Muscle of leg (tissue), 11 donors: ENCODE measurements around the gene HSPA12A. TPM values are rescaled to one million over a fixed set of nuclear protein-coding genes. Genes with fewer than 3 reads are reported as not detected.

Experiments used
- DNase-seq: peaks from one replicate; pipeline ENCODE4 v3.0.0; 2013
- H3K27ac ChIP-seq: one replicate; pipeline ENCODE4 v1.5.1; 2013; ENCODE audit warnings: mild to moderate bottlenecking, low read length, control low read depth
- H3K27me3 ChIP-seq: one replicate; pipeline ENCODE4 v1.6.1; 2013; ENCODE audit warnings: low read length; ENCODE audit not compliant: control insufficient read depth, insufficient read depth
- H3K36me3 ChIP-seq: one replicate; pipeline ENCODE4 v1.6.1; 2013; ENCODE audit warnings: low read length; ENCODE audit not compliant: control insufficient read depth, insufficient read depth
- H3K4me1 ChIP-seq: one replicate; pipeline ENCODE4 v1.6.1; 2013; ENCODE audit warnings: low read length; ENCODE audit not compliant: control insufficient read depth, insufficient read depth
- H3K4me3 ChIP-seq: one replicate; pipeline ENCODE4 v1.5.1; 2013; ENCODE audit warnings: low read length, control low read depth
- H3K9me3 ChIP-seq: replicated peaks from 2 replicates; pipeline ENCODE4 v1.6.1; 2013; ENCODE audit warnings: low read depth, low read length; ENCODE audit not compliant: control insufficient read depth
- WGBS: methylation state at CpG from one replicate; pipeline ENCODE4 v1.1.5; 2013; ENCODE audit warnings: missing lambda C conversion rate; ENCODE audit not compliant: insufficient coverage; 5-methylcytosine and 5-hydroxymethylcytosine counted together
- polyA plus RNA-seq, 8 donors: library from polyadenylated mRNA; unstranded; fragments of 120-200 nt; gene quantifications; one replicate each; pipeline versions ENCODE4 v1.2.1 to v1.2.3, GENCODE V29; 2013; ENCODE audit warnings: inconsistent platforms in 1 of 8, low replicate concordance in 1 of 8; ENCODE audit not compliant: insufficient read length in 8 of 8, insufficient read depth in 1 of 8
- total RNA-seq: library from RNA; stranded (reverse); fragments of 120-200 nt; gene quantifications from one replicate; pipeline ENCODE4 v1.2.4, GENCODE V29; 2013

The HSPA12A gene
- total and polyA plus RNA-seq, 9 donors, result 5.5 to 10.8 (median 7.4) TPM

- Histone ChIP-seq H3K27me3 (peaks cover 7% of the 10 kb centered on the region), H3K9me3 (no peaks in the 10 kb centered on the region), H3K4me1 (peaks cover 4% of the 10 kb centered on the region), H3K36me3 (no peaks in the 10 kb centered on the region), H3K27ac (no peak overlapping the region), H3K4me3 (no peak overlapping the region)
- no peak for DNase-seq
- WGBS, result 47% methylated on average over 3 of the region's 13 CpGs
Observed at GRCh38 chr10:116783011-116783655, 40.8 kb upstream of the HSPA12A start.

- WGBS, result no CpG with 5 or more reads among the region's 7 CpGs
- Histone ChIP-seq H3K4me1 (no peaks in the 10 kb centered on the region), H3K4me3 (no peak overlapping the region), H3K36me3 (no peaks in the 10 kb centered on the region), H3K27me3 (peaks cover 3% of the 10 kb centered on the region), H3K9me3 (no peaks in the 10 kb centered on the region), H3K27ac (no peak overlapping the region)
- no peak for DNase-seq
Observed at GRCh38 chr10:116781370-116781884, 39.1 kb upstream of the HSPA12A start.

GRCh38 chr10:116780691-116781205, 38.4 kb upstream of the HSPA12A start:
- no CpG with 5 or more reads among the region's 3 CpGs for WGBS
- no peak overlapping the region for H3K4me3 ChIP-seq

GRCh38 chr10:116779076-116779687, 36.8 kb upstream of the HSPA12A start:
- no peaks in the 10 kb centered on the region for H3K9me3 ChIP-seq
- no peak overlapping the region for H3K27ac ChIP-seq
- no peaks in the 10 kb centered on the region for H3K36me3 ChIP-seq
- no peak overlapping the region for H3K4me3 ChIP-seq
- WGBS, result 88% methylated on average over 11 of the region's 16 CpGs
- DNase-seq, result no peak
- H3K4me1 ChIP-seq, result peaks cover 7% of the 10 kb centered on the region
- peaks cover 3% of the 10 kb centered on the region for H3K27me3 ChIP-seq

More at GRCh38 chr10:116780691-116781205, 38.4 kb upstream of the HSPA12A start:
- Histone ChIP-seq H3K9me3 (no peaks in the 10 kb centered on the region), H3K36me3 (no peaks in the 10 kb centered on the region), H3K27ac (no peak overlapping the region), H3K4me1 (no peaks in the 10 kb centered on the region), H3K27me3 (peaks cover 3% of the 10 kb centered on the region)
- DNase-seq, result no peak

- DNase-seq, result no peak
- no peak overlapping the region for H3K4me3 ChIP-seq
- no peaks in the 10 kb centered on the region for H3K9me3 ChIP-seq
- 57% methylated on average over 7 of the region's 8 CpGs for WGBS
- H3K27me3 ChIP-seq, result peaks cover 2% of the 10 kb centered on the region
- no peak overlapping the region for H3K27ac ChIP-seq
- H3K4me1 ChIP-seq, result peaks cover 7% of the 10 kb centered on the region
- no peaks in the 10 kb centered on the region for H3K36me3 ChIP-seq
Observed at GRCh38 chr10:116777006-116777405, 34.6 kb upstream of the HSPA12A start.

DNA sequence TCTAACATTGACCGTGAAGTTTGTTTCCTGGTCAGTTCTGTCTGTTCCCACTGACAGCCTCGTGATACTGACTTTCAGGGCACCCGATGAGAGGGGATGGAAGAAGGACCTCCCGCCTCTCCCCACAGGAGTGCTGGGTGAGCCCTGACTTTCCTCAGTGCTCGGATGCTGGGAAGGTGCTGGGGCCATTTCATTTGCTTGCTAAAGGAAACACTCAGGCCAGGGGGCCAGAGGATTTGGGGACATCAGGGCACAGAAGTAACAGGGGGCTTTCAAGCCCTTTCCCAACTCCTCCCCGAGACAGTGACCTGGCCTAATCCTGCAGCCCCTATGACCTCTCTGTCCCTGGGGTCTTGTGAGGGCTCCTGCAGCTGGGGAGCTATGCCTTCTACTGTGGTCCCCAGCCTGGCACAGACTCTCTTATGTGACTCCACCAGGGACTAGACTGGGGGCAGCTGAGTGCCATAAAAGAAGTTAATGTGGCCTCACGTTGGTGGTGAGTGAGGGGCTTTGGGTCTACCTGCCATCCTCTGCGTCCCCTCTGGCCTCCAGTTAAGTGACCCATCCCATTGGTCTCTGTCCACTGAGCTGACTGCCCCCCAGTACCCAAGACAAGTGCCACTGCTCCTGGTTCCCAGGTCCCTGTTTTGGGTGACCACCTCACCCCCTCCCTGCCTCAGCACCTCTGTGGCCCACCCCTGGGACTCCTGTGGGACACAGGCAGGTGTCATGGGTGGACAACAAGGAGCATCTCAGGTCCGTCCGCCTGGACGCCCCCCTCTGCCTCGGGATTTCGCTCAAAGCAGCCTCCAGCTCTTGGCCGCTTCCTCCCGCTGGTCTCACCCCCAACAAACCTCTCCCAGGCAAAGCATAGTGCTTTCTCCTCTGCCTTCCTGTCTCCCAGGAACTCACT, 33.4 kb upstream of the HSPA12A start:
- H3K9me3 ChIP-seq, result no peaks in the 10 kb centered on the region
- H3K36me3 ChIP-seq, result no peaks in the 10 kb centered on the region
- DNase-seq, result no peak
- H3K4me1 ChIP-seq, result peaks cover 14% of the 10 kb centered on the region
- no peak overlapping the region for H3K27ac ChIP-seq
- no peaks in the 10 kb centered on the region for H3K27me3 ChIP-seq
- H3K4me3 ChIP-seq, result no peak overlapping the region
- 83% methylated on average over 10 of the region's 15 CpGs for WGBS

DNA sequence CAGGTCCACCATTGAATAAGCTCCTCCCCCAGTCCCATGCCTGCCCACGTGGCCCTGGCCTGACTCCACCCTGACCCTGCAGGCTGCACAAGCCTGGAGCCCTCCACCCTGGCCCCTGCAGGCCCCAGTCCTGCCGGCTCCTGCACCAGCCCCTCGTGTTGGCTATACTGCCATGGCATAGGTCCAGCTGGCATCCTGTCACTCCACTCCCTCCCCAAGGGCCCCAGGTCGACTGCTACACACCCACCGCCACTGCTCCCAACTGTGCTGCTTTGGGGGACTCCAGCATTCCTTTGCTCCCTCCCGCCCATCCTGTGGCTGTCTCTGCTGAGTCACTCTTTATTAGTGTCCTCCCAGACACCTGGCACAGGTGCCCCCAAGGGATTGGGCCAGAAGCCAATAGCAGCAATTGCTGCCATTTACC, 32.4 kb upstream of the HSPA12A start:
- H3K4me3 ChIP-seq, result no peak overlapping the region
- no peak for DNase-seq
- peaks cover 3% of the 10 kb centered on the region for H3K27me3 ChIP-seq
- H3K9me3 ChIP-seq, result no peaks in the 10 kb centered on the region
- WGBS, result 20% methylated on average over 6 of the region's 6 CpGs
- H3K4me1 ChIP-seq, result peaks cover 19% of the 10 kb centered on the region
- H3K36me3 ChIP-seq, result no peaks in the 10 kb centered on the region
- no peak overlapping the region for H3K27ac ChIP-seq

DNA sequence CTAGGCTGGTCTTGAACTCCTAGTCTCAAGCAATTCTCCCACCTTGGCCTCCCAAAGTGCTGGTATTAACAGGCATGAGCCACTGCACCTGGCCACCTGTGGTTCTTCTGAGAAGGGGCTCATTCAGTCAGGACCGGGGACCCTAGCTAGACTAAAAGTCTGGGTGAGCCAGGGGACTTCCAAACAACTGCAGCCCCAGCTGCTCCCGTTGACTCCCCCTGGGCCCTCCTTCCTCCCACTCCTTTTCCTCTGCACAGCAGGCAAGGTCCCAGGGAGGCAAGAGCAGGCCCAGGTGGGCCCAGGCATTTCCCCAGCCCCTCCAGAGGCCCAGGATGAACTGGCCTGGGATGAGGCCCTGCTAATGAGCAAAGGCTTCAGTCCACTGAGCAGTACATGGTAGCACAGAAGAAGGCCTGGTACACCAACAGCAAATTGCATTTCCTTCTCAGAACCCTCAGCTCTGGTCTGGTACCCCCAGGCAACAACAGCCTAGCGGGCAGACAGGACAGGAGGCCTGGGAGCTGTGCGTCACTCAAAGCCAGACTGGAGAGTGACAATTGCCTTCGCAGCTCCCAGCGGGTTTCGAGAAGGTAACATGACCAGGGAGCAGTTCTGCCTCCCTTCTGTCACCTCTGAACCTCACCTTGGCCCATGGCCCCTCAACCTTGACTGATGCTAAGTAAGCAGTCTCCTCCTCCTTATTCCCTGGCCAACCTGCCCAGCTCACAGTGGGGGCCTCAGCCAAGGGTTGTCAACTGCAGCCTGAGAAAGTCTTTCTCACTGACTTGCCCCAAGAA, 30.7 kb upstream of the HSPA12A start:
- Histone ChIP-seq H3K27me3 (peaks cover 3% of the 10 kb centered on the region), H3K4me3 (no peak overlapping the region), H3K9me3 (no peaks in the 10 kb centered on the region), H3K36me3 (no peaks in the 10 kb centered on the region), H3K4me1 (peaks cover 21% of the 10 kb centered on the region), H3K27ac (no peak overlapping the region)
- no peak for DNase-seq
- 87% methylated on average over 7 of the region's 7 CpGs for WGBS

DNA sequence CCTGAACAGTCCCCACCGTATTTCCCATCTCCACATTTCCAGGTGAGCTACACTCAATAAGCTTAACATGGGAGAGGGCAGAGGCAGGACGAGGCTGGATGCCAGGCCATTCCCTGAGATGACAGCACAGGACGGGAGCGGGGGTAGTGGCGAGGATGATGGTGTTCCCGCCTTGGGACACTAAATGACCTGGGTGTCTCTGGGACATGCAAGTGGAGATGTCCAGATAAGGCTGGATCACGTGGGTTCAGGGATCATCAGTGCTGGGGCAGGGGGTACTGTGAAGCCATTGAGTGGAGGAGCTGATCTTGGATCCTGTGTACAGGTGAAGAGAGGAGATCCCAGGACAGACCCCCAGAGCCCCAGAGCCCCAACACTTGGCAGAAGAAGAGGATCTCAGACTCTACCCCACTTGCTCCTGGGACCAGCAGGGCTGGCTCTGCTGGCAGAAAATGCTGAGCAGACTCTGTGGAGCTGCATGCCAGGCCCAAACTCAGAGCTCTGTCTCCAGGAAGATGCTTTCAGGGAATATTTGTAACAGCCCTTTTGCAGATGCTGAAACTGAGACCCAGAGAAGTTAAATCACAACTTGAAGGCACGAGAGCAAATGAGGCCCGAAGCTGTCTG, 29.7 kb upstream of the HSPA12A start:
- no peak overlapping the region for H3K4me3 ChIP-seq
- peaks cover 26% of the 10 kb centered on the region for H3K4me1 ChIP-seq
- H3K9me3 ChIP-seq, result no peaks in the 10 kb centered on the region
- H3K27ac ChIP-seq, result no peak overlapping the region
- H3K27me3 ChIP-seq, result peaks cover 3% of the 10 kb centered on the region
- DNase-seq, result no peak
- no peaks in the 10 kb centered on the region for H3K36me3 ChIP-seq
- WGBS, result 76% methylated on average over 5 of the region's 9 CpGs
